ENCODE measurements around the gene IGSF8. TPM values are rescaled to one million over a fixed set of nuclear protein-coding genes. Genes with fewer than 3 reads are reported as not detected.

The IGSF8 gene
- total RNA-seq, 4 donors from 2014 or later = 24.3 to 36.5 (median 28.2) TPM

DNA sequence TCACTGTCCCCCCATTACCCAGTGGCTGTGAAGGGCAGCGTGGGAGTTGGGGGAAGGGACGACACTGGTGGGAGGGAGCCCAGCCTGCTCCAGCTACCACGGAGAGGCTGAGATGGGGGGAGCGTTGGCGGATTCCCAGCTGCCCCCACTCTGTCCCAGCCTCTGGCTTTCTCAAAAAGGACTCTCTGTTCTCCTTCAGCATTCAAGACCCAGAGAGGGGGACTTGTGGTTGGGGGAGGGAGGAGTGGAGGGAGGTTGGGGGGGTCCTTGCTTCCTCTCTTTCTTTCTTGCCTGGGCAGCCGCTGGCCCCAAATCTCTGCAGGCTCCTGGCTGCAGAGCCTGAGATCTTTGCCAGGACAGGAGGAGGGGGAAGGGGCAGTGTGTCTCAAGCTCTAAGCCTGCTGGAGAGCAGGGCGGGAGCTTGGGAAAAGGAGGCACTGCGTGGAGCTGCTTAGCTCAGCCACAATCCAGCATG is 19.3 kb upstream of the IGSF8 start:
- H3K4me3 ChIP-seq (replicated peaks in 1 of 3) = no peak overlapping the region

DNA sequence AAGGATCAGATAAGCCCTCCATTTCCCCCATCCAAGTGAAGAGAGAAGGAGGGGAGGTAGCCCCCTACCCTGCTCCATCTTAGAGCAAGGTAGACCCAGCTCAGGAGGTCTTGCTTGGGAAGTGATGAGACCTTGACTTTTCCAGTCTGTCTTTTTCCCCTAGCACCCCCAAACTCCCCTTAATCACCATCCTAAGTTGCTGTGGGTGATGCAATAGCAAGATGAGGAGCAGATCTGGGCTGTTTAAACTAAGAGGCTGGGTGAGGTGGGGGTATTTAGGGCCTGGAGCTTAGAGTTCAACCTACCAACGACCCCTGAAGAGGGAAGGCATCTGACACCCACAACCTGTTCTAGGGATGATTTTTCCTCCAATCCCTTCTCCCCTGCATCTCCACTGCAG is 18.9 kb upstream of the IGSF8 start:
- TF ChIP-seq, protein P1, sequence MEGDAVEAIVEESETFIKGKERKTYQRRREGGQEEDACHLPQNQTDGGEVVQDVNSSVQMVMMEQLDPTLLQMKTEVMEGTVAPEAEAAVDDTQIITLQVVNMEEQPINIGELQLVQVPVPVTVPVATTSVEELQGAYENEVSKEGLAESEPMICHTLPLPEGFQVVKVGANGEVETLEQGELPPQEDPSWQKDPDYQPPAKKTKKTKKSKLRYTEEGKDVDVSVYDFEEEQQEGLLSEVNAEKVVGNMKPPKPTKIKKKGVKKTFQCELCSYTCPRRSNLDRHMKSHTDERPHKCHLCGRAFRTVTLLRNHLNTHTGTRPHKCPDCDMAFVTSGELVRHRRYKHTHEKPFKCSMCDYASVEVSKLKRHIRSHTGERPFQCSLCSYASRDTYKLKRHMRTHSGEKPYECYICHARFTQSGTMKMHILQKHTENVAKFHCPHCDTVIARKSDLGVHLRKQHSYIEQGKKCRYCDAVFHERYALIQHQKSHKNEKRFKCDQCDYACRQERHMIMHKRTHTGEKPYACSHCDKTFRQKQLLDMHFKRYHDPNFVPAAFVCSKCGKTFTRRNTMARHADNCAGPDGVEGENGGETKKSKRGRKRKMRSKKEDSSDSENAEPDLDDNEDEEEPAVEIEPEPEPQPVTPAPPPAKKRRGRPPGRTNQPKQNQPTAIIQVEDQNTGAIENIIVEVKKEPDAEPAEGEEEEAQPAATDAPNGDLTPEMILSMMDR (IDR thresholded peaks at IDR 0.05) = no peak
- no peak for TF ChIP-seq POLR2A (IDR thresholded peaks at IDR 0.05)
- no peaks in the 10 kb centered on the region for H3K36me3 ChIP-seq
- no peaks in the 10 kb centered on the region for H3K27me3 ChIP-seq
- no peaks in the 10 kb centered on the region for H3K9me3 ChIP-seq
- intact Hi-C loops (cut with DNase I) = no loop called here
- 0 to 18% methylated on average over 1 of the region's 1 CpG for WGBS, 2 donors
- no peak overlapping the region for H3K4me3 ChIP-seq (replicated peaks in 1 of 3)
- no peak overlapping the region for H3K27ac ChIP-seq
- DNase-seq = no peak
- peaks cover 12% of the 10 kb centered on the region in 2 donors for H3K4me1 ChIP-seq

More for the DNA sequence above, 19.3 kb upstream of the IGSF8 start:
- WGBS, 2 donors = 7 to 28% methylated on average over 8 of the region's 8 CpGs
- intact Hi-C loops (cut with DNase I) = no loop called here
- peak; percentile 82 to 88 for DNase-seq
- Histone ChIP-seq H3K4me1 (peaks cover 12% of the 10 kb centered on the region in 2 donors), H3K27ac (no peak overlapping the region), H3K27me3 (no peaks in the 10 kb centered on the region), H3K9me3 (no peaks in the 10 kb centered on the region), H3K36me3 (no peaks in the 10 kb centered on the region)
- no peak for TF ChIP-seq POLR2A (IDR thresholded peaks at IDR 0.05)
- TF ChIP-seq, protein P1 (IDR thresholded peaks at IDR 0.05) = no peak

DNA sequence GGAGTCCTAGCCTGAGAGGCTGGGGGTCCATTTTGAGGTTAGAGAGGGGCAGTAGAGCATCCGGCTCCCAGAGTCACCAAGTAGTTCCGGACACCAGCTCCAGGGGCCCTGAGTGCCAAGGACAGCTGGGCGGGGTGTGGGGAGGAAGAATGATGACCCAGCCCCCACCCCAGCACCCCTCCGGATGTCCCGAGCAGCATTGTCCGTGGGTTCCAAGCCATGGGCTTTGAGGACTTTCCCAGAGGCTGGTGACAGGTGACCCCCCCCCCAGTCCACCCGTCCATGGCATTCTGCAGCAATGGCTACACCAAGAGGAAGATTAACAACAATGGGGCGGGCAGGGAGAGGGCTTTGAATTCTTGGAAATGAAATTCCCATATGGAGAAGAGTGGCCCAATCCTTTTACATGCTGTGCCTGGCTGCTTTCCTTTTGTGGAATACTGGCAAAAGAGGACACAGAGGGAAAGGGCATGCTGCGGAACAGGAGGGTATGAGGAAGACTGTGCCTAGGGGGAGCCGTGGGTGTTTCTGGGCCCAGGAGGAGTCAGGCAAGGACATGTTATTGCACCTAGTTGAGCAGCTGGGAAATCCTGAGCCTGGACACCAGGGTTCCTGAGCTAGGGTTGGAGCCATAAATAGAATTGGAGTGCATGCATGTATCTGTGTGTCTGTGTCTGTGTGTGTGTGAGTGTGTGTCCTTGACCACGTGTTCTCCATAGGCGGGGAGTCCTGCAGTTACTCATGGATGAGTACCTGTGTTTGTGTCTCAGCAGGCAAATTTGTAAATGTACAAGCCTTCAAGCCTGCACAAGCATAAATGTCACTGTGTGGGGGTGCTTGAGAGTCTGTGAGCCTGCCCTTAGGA is 18.1 kb upstream of the IGSF8 start:
- Histone ChIP-seq H3K9me3 (no peaks in the 10 kb centered on the region), H3K27me3 (no peaks in the 10 kb centered on the region), H3K27ac (no peak overlapping the region), H3K36me3 (no peaks in the 10 kb centered on the region), H3K4me1 (peaks cover 12% of the 10 kb centered on the region in 2 donors), H3K4me3 (replicated peaks in 1 of 3) (no peak overlapping the region)
- DNase-seq = peak in 1 of 2 donors; percentile 29
- intact Hi-C loops (cut with DNase I) = no loop called here
- TF ChIP-seq, protein P1 (IDR thresholded peaks at IDR 0.05) = no peak
- no peak for TF ChIP-seq POLR2A (IDR thresholded peaks at IDR 0.05)
- 59 to 61% methylated on average over 8 to 12 of the region's 12 CpGs for WGBS, 2 donors

DNA sequence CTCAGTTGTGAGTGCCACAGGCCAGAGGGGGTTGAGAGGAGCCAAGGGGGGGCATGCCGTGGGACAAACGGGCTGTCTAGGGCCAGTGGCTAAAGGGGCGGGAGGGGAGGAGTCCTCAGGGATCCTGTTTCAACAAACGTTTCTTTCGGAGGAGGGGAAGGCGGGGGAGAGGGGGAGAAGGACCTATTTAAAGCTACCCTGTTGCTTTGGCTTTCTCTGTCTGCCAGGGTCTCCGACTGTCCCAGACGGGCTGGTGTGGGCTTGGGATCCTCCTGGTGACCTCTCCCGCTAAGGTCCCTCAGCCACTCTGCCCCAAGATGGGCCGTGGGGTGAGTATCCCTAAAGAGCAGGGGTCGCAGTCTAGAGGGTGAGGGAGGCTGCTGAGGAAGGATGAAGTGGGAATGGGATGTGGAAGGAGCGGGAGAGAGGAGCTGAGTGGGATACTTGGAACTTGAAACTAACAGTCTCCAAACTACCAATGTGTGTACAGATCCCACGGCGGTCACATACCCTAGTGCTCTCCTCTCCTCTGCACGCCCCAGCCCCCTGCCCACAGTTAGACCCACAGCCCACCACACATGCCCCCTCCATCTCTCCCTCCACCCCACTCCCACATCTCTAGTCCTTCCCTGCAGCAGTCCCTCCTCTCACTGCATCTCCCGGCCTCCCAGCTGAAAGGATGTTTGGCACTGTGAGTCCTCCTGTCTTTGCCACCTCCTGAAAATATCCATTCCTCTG is 17.3 kb upstream of the IGSF8 start, which contains the start of gene ATP1A2:
Gene ATP1A2 (plus strand): TSS at position 215 of the 738 bp plus-strand sequence. CDS start 103 bp downstream, at position 318.
- intact Hi-C loops (cut with DNase I) = no loop called here
- H3K4me3 ChIP-seq (replicated peaks in 1 of 3) = no peak within 1 kb of the TSS
- WGBS, 2 donors = 47 to 51% methylated on average over 16 of the region's 16 CpGs
- H3K36me3 ChIP-seq = no peaks in the 10 kb centered on the region
- no peak for DNase-seq
- H3K4me1 ChIP-seq = peaks cover 12% of the 10 kb centered on the region in 2 donors
- no peak within 1 kb of the TSS for H3K27ac ChIP-seq
- no peaks in the 10 kb centered on the region for H3K27me3 ChIP-seq
- no peak for TF ChIP-seq POLR2A (IDR thresholded peaks at IDR 0.05)
- TF ChIP-seq, protein P1 (IDR thresholded peaks at IDR 0.05) = no peak
- H3K9me3 ChIP-seq = no peaks in the 10 kb centered on the region

Data from thyroid gland (tissue), 4 donors.